ENCODE results near the gene RASAL3. TPM values are rescaled to one million over a fixed set of nuclear protein-coding genes. Genes with fewer than 3 reads are reported as not detected.

Gene RASAL3
- total RNA-seq, 4 donors from 2014 or later = 2.2 to 5.7 (median 2.9) TPM

DNA sequence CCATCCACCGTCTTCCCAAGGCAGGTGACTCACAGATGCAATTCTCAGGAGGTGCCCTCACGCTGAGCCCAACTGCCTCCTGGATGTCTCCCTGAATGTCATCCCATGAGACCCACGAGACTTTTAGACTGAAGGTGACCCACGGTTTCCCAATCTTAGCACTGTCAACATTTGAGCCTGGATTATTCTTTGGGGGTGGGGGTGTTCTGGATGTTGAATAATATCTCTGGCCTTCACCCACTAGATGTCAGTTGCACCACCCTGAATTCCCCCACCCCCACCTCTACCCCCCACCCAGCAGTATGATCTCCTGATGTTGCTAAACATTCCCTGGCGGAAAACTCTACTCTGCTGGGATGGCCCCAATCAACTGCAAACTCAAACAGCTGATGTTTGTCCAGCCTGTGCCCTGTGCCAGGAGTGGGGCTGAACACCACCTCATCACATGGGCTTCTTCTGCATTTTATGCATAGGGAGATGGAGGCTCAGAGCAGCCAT is 41.8 kb upstream of the RASAL3 start:
- Histone ChIP-seq H3K36me3 (no peaks in the 10 kb centered on the region), H3K27ac (no peak overlapping the region), H3K4me3 (no peak overlapping the region), H3K4me1 (peaks cover 4 to 33% (median 7%) of the 10 kb centered on the region in 3 donors), H3K27me3 (peaks cover 0 to 80% (median 4%) of the 10 kb centered on the region in 4 donors), H3K9me3 (no peaks in the 10 kb centered on the region)
- WGBS, 2 donors = 68 to 86% methylated on average over 3 to 4 of the region's 5 CpGs
- intact Hi-C loops (cut with DNase I) = no loop called here
- TF ChIP-seq, protein P1, sequence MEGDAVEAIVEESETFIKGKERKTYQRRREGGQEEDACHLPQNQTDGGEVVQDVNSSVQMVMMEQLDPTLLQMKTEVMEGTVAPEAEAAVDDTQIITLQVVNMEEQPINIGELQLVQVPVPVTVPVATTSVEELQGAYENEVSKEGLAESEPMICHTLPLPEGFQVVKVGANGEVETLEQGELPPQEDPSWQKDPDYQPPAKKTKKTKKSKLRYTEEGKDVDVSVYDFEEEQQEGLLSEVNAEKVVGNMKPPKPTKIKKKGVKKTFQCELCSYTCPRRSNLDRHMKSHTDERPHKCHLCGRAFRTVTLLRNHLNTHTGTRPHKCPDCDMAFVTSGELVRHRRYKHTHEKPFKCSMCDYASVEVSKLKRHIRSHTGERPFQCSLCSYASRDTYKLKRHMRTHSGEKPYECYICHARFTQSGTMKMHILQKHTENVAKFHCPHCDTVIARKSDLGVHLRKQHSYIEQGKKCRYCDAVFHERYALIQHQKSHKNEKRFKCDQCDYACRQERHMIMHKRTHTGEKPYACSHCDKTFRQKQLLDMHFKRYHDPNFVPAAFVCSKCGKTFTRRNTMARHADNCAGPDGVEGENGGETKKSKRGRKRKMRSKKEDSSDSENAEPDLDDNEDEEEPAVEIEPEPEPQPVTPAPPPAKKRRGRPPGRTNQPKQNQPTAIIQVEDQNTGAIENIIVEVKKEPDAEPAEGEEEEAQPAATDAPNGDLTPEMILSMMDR (IDR thresholded peaks at IDR 0.05) = no peak
- no peak for TF ChIP-seq POLR2A (IDR thresholded peaks at IDR 0.05)
- DNase-seq = no peak

DNA sequence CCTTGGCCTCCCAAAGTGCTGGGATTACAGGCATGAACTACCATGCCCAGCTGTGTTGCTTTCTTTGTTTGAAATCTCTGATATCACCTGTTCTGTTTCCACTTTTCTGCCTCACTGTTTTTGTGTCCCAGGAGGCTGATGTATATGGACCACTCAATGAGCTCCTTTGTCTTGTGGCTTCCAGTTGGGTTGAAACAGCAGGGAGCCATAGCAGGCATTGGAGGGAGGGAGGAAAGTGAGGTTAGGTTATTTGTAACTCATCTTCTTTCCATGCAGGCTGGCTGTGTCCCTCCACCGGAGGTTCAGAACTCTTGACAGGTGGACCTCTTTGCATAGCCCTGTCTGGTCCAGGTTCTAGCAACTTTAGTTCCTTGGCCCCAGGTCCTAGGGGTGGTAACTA is 37.9 kb upstream of the RASAL3 start:
- Histone ChIP-seq H3K36me3 (no peaks in the 10 kb centered on the region), H3K4me3 (no peak overlapping the region), H3K27ac (no peak overlapping the region), H3K27me3 (peaks cover 0 to 53% (median 0%) of the 10 kb centered on the region in 4 donors), H3K4me1 (no peaks in the 10 kb centered on the region), H3K9me3 (no peaks in the 10 kb centered on the region)
- DNase-seq = no peak
- TF ChIP-seq POLR2A (IDR thresholded peaks at IDR 0.05) = no peak
- TF ChIP-seq, protein P1 (IDR thresholded peaks at IDR 0.05) = no peak
- WGBS, 2 donors = 55 to 67% methylated on average over 1 of the region's 1 CpG
- intact Hi-C loops (cut with DNase I) = no loop called here

DNA sequence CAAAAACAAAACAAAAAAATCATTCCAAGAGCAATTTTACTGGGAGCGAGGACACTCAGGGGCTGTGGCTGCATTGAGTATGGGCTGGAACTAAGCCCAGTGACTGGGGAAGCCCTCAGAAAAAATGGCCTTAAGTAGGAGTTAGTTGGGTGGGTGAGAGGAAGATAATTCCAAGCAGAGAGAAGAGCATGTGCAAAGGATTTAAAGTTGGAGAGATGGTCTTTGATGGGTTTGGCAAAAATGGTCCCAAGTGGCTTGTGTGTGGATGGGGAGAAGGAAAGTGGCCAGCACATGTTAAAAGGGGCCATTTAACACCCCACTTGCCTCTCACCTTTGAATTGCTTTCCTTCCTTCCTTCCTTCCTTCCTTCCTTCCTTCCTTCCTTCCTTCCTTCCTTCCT is 37.3 kb upstream of the RASAL3 start:
- WGBS, 2 donors = 43 to 47% methylated on average over 1 of the region's 1 CpG
- DNase-seq = no peak
- Histone ChIP-seq H3K9me3 (no peaks in the 10 kb centered on the region), H3K27me3 (peaks cover 0 to 46% (median 0%) of the 10 kb centered on the region in 4 donors), H3K4me1 (no peaks in the 10 kb centered on the region), H3K36me3 (no peaks in the 10 kb centered on the region), H3K4me3 (no peak overlapping the region), H3K27ac (no peak overlapping the region)
- intact Hi-C loops (cut with DNase I) = no loop called here
- no peak for TF ChIP-seq POLR2A (IDR thresholded peaks at IDR 0.05)
- TF ChIP-seq, protein P1 (IDR thresholded peaks at IDR 0.05) = no peak

DNA sequence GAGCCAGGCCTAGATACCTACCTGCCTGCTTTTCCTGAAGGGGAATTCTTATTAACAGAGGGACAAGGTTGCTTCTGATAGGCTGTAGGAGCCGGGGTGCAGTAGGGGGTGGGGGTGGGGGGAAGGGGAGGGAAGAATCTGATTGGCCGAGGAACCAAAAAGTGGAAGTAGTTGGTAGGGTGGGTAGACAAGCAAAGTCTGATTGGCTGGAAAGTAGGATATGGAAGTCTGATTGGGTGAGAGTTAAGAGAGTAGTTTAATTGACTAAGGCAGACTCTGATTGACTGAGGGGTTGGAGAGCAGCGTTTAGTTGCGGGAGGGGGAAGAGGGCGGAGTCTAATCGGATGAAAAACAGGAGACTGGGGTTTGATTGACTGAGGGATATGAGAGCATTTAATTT is 34.6 kb upstream of the RASAL3 start:
- TF ChIP-seq, protein P1 (IDR thresholded peaks at IDR 0.05) = no peak
- TF ChIP-seq POLR2A (IDR thresholded peaks at IDR 0.05) = no peak
- no peaks in the 10 kb centered on the region for H3K36me3 ChIP-seq
- H3K27me3 ChIP-seq = peaks cover 0 to 29% (median 0%) of the 10 kb centered on the region in 4 donors
- no peak overlapping the region for H3K4me3 ChIP-seq
- DNase-seq = no peak
- H3K27ac ChIP-seq = no peak overlapping the region
- 61 to 64% methylated on average over 6 of the region's 6 CpGs for WGBS, 2 donors
- intact Hi-C loops (cut with DNase I) = no loop called here
- no peaks in the 10 kb centered on the region for H3K9me3 ChIP-seq
- no peaks in the 10 kb centered on the region for H3K4me1 ChIP-seq

DNA sequence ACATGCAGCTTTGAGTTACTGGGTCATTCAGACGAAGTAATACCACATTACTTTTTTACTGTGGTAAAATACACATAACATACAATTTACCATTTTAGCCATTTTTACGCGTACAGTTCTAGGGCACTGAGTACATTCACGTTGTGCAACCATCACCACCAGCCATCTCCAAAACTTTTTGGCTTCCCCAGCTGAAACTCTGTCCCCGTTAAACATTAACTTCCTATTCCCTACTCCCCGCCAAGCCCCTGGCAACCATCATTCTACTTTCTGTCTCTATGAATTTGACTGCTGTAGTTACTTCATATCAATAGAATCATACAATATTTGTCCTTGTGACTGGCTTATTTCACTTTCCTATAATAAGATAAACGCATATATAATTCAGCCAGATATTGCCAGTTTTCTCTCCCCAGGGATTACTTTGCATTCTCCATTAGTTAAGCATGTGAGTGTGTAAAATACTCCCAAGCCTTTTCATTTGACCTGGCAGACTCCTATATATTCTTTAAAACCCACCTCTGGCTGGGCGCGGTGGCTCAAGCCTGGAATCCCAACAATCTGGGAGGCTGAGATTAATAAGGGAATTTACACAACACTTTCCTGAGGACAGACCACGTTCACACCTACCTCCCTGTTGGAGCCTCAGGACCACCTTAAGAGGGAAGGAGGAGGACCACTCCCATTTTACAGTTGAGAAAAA is 34.0 kb upstream of the RASAL3 start:
- Histone ChIP-seq H3K27ac (no peak overlapping the region), H3K4me1 (no peaks in the 10 kb centered on the region), H3K9me3 (no peaks in the 10 kb centered on the region), H3K27me3 (peaks cover 0 to 29% (median 0%) of the 10 kb centered on the region in 4 donors), H3K36me3 (no peaks in the 10 kb centered on the region), H3K4me3 (no peak overlapping the region)
- no peak for DNase-seq
- intact Hi-C loops (cut with DNase I) = no loop called here
- 75 to 77% methylated on average over 10 of the region's 10 CpGs for WGBS, 2 donors
- no peak for TF ChIP-seq POLR2A (IDR thresholded peaks at IDR 0.05)
- TF ChIP-seq, protein P1 (IDR thresholded peaks at IDR 0.05) = no peak

Data from esophagus squamous epithelium (tissue), 5 donors.